Tibial nerve (tissue), 4 donors: ENCODE measurements around the gene KIF17. TPM values are rescaled to one million over a fixed set of nuclear protein-coding genes. Genes with fewer than 3 reads are reported as not detected.
"Not testable (repeated sequence)": the region's sequence is repeated elsewhere in the genome, so short reads cannot be mapped to it uniquely, and the experiment has no call there.

Source experiments
- DNase-seq, 2 donors: peaks; one replicate each; pipeline ENCODE4 v3.0.0-alpha.2; 2019; ENCODE audit warnings: low spot score in 2 of 2
- H3K27ac ChIP-seq, 4 donors: fragments of 200-600 bp; sonication (generic) in 3 of 4; one replicate each; pipeline ENCODE4 v1.5.1; 2017 to 2019; ENCODE audit warnings: mild to moderate bottlenecking in 1 of 4
- H3K27me3 ChIP-seq, 2 donors: fragments of 200-600 bp; sonication (generic) in 1 of 2; one replicate each; pipeline versions ENCODE4 v1.5.1 to v1.6.0; 2017 to 2019
- H3K36me3 ChIP-seq, 3 donors: fragments of 200-600 bp; sonication (generic); one replicate each; pipeline ENCODE4 v1.5.1; 2018 to 2019
- H3K4me1 ChIP-seq, 4 donors: fragments of 200-600 bp; sonication (generic) in 3 of 4; one replicate each; pipeline ENCODE4 v1.5.1; 2017 to 2019
- H3K4me3 ChIP-seq, 4 donors: fragments of 200-600 bp; sonication (generic) in 3 of 4; one replicate each; pipeline ENCODE4 v1.5.1; 2017 to 2019; ENCODE audit warnings: mild to moderate bottlenecking in 1 of 4, moderate library complexity in 1 of 4
- H3K9me3 ChIP-seq, 4 donors: fragments of 200-600 bp; sonication (generic) in 3 of 4; one replicate each; pipeline ENCODE4 v1.5.1; 2017 to 2019
- EP300 ChIP-seq, 2 donors: sonication (generic); formaldehyde crosslinking; IDR thresholded peaks; one replicate each; pipeline ENCODE4 v1.6.1; 2017; ENCODE audit warnings: antibody characterized with exemption in 2 of 2, mild to moderate bottlenecking in 1 of 2
- POLR2A ChIP-seq, 2 donors: fragments of 450-650 bp; IDR thresholded peaks; one replicate each; pipeline ENCODE4 v1.6.1; 2017; ENCODE audit warnings: antibody characterized with exemption in 2 of 2, mild to moderate bottlenecking in 2 of 2, moderate library complexity in 2 of 2
- WGBS, 2 donors: methylation state at CpG; one replicate each; pipeline ENCODE4 v1.1.5; 2018; 5-methylcytosine and 5-hydroxymethylcytosine counted together
- total RNA-seq, 4 donors: library from RNA; depleted of rRNA; stranded (reverse); fragments of >200 nt; gene quantifications; one replicate each; pipeline ENCODE4 v1.1.0, GENCODE V29; 2016
- TF ChIP-seq, protein P1 (sequence below), 5 experiments: fragments of 200-600 bp in 3 of 5; fragments of 450-650 bp in 2 of 5; sonication (generic) in 3 of 5; IDR thresholded peaks; one replicate each; pipeline ENCODE4 v1.5.1; 2016 to 2019; ENCODE audit warnings: antibody characterized with exemption in 5 of 5, mild to moderate bottlenecking in 3 of 5, moderate library complexity in 2 of 5

KIF17 gene
- total RNA-seq, 4 donors from 2014 or later: 0.59 to 4.2 (median 3.3) TPM

DNA sequence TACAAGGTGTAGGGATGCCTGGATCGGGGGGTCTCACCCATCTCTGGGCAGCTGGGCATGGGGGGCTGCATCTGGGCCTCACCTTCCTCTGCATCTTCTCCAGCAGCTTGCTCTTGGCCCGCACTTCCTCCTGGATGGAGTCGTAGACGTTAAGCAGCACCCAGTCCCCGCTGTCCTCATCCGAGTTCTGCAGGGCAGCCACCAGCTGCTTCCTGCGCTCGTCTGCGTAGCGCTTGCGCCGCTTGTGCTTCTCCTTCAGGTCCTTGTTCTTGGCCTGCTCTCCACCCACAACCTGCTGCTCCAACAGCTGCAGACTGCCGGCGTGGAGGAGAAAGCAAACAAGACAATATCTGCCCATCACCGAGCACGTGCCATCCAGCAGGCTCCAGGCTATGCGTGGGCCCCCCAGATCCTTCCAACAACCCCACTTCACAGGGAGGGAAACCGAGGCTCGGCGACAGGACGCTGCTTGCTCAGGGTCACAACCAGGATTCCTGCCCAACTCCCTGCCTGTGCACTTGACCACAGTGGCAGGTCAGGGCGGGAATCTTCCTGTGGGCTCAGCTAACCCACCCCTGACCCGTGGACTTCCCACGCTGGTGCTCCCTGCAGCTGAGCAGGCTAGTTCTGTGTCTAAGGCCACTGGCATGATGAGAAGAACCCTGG is 35.1 kb downstream of the KIF17 start:
- DNase-seq: no peak
- TF ChIP-seq POLR2A (IDR thresholded peaks at IDR 0.05) (no peak), EP300 (IDR thresholded peaks at IDR 0.05) (peak in 1 of 2 donors; percentile 6)
- Histone ChIP-seq H3K4me3 (no peak overlapping the region), H3K27me3 (no peaks in the 10 kb centered on the region), H3K4me1 (peaks cover 0 to 13% (median 0%) of the 10 kb centered on the region in 4 donors), H3K9me3 (no peaks in the 10 kb centered on the region), H3K36me3 (no peaks in the 10 kb centered on the region), H3K27ac (no peak overlapping the region)
- WGBS, 2 donors: 82 to 84% methylated on average over 22 to 24 of the region's 24 CpGs

DNA sequence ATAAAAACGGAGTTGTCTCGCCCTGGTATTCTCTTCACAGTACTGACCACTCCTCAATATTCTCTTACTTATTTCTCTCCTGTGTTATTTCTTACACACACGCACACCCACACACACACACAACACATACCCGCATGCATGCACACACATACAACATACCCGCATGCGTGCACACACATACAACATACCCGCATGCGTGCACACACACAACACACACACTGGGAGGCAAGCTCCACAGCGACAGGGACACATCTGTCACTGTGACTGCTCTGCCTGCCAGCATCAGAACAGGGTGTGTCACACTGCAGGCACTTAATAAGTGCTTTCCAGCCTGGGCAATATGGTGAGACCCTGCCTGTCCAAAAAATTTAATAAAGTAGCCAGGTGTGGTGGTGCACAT is 35.8 kb downstream of the KIF17 start:
- 91% methylated on average over 9 of the region's 9 CpGs for WGBS, 2 donors
- peaks cover 0 to 13% (median 0%) of the 10 kb centered on the region in 4 donors for H3K4me1 ChIP-seq
- DNase-seq: no peak
- H3K27me3 ChIP-seq: no peaks in the 10 kb centered on the region
- no peak overlapping the region for H3K27ac ChIP-seq
- no peaks in the 10 kb centered on the region for H3K9me3 ChIP-seq
- no peak overlapping the region for H3K4me3 ChIP-seq
- H3K36me3 ChIP-seq: no peaks in the 10 kb centered on the region
- TF ChIP-seq, protein P1, sequence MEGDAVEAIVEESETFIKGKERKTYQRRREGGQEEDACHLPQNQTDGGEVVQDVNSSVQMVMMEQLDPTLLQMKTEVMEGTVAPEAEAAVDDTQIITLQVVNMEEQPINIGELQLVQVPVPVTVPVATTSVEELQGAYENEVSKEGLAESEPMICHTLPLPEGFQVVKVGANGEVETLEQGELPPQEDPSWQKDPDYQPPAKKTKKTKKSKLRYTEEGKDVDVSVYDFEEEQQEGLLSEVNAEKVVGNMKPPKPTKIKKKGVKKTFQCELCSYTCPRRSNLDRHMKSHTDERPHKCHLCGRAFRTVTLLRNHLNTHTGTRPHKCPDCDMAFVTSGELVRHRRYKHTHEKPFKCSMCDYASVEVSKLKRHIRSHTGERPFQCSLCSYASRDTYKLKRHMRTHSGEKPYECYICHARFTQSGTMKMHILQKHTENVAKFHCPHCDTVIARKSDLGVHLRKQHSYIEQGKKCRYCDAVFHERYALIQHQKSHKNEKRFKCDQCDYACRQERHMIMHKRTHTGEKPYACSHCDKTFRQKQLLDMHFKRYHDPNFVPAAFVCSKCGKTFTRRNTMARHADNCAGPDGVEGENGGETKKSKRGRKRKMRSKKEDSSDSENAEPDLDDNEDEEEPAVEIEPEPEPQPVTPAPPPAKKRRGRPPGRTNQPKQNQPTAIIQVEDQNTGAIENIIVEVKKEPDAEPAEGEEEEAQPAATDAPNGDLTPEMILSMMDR (IDR thresholded peaks at IDR 0.05): no peak
- TF ChIP-seq EP300 (IDR thresholded peaks at IDR 0.05): no peak
- no peak for TF ChIP-seq POLR2A (IDR thresholded peaks at IDR 0.05)

DNA sequence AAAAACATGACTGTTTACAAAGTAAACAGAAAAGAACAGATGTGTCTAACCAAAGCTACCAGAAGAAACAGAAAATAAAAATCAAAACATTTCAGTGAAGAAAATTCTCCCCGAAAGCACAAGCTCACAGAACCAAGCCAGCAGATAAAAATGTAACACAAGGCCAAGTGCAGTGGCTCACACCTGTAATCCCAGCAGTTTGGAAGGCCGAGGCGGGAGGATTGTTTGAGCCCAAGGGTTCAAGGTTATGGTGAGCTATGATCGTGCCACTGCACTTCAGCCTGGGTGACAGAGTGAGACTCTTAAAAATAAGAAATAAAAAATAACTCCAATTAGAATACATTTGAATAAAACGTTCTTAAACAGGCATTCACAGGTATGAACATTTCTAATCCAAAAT is 37.5 kb downstream of the KIF17 start:
- Histone ChIP-seq H3K27ac (no peak overlapping the region), H3K4me1 (peaks cover 0 to 5% (median 0%) of the 10 kb centered on the region in 4 donors), H3K9me3 (no peaks in the 10 kb centered on the region), H3K27me3 (no peaks in the 10 kb centered on the region), H3K36me3 (no peaks in the 10 kb centered on the region), H3K4me3 (no peak overlapping the region)
- TF ChIP-seq POLR2A (IDR thresholded peaks at IDR 0.05): no peak
- TF ChIP-seq, protein P1 (IDR thresholded peaks at IDR 0.05): no peak
- TF ChIP-seq EP300 (IDR thresholded peaks at IDR 0.05): no peak
- no peak for DNase-seq
- 64 to 72% methylated on average over 5 of the region's 5 CpGs for WGBS, 2 donors

DNA sequence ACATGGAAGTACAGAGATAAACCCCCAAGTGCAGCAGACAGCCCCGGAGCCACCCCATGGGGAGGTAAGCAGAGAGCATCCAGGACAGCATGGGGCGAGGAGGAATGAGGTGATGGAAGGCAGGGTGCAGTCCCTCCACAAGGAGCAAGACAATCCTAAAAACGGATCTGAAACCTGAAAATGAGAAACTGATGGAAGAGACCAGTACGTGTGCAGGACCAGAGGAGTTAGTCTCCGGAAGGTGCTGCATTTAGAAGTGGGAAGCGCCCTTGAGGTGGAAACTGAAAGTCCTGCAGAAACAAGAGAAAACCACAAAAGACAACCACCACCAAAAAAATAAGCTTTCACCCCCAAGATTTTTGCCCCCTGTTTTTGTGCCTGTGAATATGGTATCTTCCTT is 39.2 kb downstream of the KIF17 start:
- no peaks in the 10 kb centered on the region for H3K36me3 ChIP-seq
- no peak overlapping the region for H3K4me3 ChIP-seq
- no peaks in the 10 kb centered on the region for H3K4me1 ChIP-seq
- DNase-seq: no peak
- 81 to 83% methylated on average over 6 of the region's 6 CpGs for whole genome bisulfite sequencing, 2 donors
- H3K27ac ChIP-seq: no peak overlapping the region
- TF ChIP-seq, protein P1 (IDR thresholded peaks at IDR 0.05): no peak
- TF ChIP-seq EP300 (IDR thresholded peaks at IDR 0.05) (no peak), POLR2A (IDR thresholded peaks at IDR 0.05) (no peak)
- H3K9me3 ChIP-seq: no peaks in the 10 kb centered on the region
- no peaks in the 10 kb centered on the region for H3K27me3 ChIP-seq

DNA sequence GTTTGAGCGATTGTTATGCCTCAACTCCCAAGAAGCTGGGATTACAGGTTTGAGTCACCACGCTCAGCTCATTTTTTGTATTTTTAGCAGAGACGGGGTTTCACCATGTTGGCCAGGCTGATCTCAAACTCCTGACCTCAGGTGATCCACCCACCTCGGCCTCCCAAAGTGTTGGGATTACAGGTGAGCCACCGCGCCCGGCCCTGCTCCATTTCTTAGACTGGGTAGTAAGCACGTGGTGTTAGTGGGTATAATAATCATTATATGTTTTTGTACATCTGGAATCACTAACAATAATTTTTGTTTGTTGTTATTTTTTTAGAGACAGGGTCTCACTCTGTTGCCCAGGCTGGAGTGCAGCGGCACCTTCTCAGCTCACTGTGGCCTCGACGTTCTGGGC is 44.2 kb downstream of the KIF17 start:
- not testable (repeated sequence) for H3K4me3 ChIP-seq, H3K4me1 ChIP-seq, H3K36me3 ChIP-seq, H3K27ac ChIP-seq, DNase-seq, H3K27me3 ChIP-seq, H3K9me3 ChIP-seq
- WGBS, 2 donors: 91 to 92% methylated on average over 11 of the region's 11 CpGs

DNA sequence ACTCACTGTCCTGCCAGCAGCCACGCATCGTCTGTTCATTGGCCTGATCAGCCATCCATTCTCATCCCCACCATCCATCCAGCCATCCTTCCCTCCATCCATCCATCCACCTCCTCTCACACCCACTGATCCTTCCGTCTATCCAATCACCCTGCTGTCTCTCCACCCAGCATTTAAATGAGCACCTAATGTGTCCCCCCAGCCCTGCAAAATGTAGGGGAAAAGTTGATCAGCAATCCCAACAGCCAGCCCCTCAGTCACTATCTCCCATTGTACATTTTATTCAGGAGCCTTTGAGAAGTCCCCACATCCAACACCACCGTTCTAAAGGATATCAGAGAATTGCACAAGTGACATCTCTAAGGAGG is 45.6 kb downstream of the KIF17 start:
- no peaks in the 10 kb centered on the region for H3K4me1 ChIP-seq
- H3K9me3 ChIP-seq: no peaks in the 10 kb centered on the region
- WGBS, 2 donors: 87 to 89% methylated on average over 4 of the region's 4 CpGs
- no peak for DNase-seq
- no peak overlapping the region for H3K27ac ChIP-seq
- no peak overlapping the region for H3K4me3 ChIP-seq
- H3K36me3 ChIP-seq: no peaks in the 10 kb centered on the region
- TF ChIP-seq POLR2A (IDR thresholded peaks at IDR 0.05) (no peak), EP300 (IDR thresholded peaks at IDR 0.05) (no peak)
- TF ChIP-seq, protein P1 (IDR thresholded peaks at IDR 0.05): no peak
- H3K27me3 ChIP-seq: no peaks in the 10 kb centered on the region
